Activated CD4-positive, CD25-positive, alpha-beta regulatory T cell treated with anti-CD3 and anti-CD28 coated beads, Interleukin-2, amount 50 U/mL, for 24 hours (primary cell): ENCODE results near the gene NDRG4.
A peak's percentile ranks its signal among the peaks of the same experiment; 100 is the strongest.
"Not testable (repeated sequence)": the region's sequence is repeated elsewhere in the genome, so short reads cannot be mapped to it uniquely, and the experiment has no call there.

ENCODE experiments used
- ATAC-seq, 2 donors: fragments of 150-1000 bp; cut with Tn5 transposase; one replicate each; pipeline ENCODE4 v1.10.0; 2021; ENCODE audit warnings: mild to moderate bottlenecking in 1 of 2, moderate library complexity in 1 of 2

NDRG4 gene

DNA sequence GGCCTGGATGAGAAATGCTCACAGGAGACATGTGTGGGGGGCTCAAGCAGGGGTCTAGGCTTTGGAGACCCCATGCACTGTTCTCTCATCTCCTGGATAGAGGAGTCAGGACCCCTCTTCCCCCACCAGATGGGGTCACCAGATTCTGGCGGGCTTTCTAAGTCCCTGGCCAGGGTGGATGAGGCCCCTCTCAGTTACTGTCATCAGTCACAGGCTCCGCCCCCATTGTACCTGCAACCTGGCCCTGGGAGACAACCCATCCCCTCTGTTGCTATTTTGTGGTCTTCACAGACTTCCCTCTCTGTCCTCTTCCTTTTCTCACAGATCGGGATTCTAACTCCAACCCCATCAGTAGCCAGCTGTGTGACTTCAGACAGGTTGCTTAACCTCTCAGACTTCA lies 33.5 kb upstream of the NDRG4 start:
- ATAC-seq, result no peak

DNA sequence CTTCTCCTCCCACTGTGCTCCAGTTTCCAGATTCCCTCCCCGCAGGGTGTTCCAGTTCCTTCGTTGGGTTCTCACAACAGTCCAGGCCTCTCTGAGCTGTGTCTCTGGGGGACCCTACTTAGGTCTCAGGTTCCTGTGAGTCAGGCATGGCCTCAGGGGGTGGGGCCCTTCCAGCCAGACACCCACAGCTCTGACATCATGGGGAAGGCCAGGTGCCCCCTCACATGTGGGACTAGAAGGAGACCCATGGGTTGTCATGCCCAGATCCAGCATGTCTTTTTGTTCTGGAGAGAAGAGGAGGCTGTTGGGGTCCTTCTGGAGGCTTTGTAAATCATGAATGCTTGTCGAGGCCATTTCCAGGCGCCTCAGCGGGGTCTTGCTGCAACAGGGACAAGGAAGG lies 32.0 kb upstream of the NDRG4 start:
- ATAC-seq, result no peak

DNA sequence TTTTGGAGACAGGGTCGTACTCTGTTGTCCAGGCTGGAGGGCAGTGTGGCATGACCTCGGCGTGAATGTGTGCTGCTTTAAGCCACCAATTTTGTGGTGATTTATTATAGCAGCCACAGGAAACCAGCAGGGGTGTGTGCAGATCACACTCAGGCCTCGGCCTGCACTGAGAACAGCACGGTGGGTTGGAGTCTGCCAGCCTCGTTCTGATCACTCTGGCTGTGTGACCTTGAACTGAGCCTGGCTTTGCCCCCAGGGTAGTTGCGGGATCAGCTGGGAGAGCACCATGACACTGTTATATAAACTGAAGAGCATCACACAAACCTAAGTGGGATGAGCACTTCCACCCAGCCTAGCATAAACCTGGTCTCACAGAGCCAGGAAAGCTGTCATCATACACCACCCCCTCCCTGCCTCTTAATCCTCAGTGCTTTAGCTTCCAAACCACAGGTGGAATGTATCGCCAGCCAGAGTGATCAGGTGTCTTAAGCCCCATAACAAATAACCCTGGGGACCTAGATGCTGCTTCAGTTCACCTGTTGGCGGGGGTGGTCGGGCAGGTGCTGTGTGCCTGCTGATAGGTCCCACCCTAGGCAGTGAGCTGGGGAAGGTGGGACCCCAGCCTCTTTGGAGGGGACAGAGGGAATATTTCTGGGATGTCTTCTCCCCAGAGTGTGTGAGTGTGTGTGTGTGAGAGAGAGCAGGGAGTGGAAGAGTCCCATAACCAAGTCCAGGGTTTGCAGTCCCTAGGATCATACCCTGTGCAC lies 28.6 kb upstream of the NDRG4 start:
- no peak for ATAC-seq

DNA sequence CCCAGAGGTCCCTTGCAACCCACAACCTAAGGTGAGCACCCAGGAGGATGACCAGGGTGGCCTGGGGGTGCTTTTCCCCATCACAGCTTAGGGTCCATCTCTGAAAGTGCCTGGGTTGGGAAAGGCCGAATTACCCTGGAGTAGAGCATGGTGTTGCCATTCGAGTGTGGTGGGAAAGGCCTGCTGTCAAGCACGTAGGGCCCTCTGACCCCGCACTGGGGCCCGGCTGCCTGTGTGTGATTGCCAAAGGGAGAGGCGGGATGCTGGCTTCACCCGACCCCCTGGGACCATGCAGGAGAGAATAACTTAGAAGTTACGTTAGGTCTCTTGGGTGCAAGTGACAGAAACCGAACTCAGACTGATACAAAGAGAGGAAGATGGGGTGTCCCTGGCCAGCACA lies 27.7 kb upstream of the NDRG4 start:
- no peak for ATAC-seq

DNA sequence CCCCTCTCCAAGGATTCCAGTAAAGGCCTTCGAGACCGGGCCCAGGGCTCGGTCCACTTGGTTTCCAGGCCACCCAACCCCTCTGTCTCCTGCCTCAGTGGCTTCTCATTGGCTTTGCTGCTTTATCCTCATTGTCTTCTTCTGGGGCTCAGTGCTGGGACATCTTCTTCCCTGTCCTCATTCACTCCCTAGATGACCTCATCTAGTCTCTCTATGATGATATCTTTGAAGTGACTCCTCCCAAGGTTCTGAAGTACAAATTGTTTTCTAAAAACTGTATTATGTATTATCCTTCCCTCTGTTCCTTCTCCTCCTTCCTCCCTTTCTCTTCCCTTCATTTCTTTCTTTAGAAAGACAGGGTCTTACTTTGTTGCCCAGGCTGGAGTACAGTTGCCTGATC lies 27.1 kb upstream of the NDRG4 start:
- no peak for ATAC-seq

DNA sequence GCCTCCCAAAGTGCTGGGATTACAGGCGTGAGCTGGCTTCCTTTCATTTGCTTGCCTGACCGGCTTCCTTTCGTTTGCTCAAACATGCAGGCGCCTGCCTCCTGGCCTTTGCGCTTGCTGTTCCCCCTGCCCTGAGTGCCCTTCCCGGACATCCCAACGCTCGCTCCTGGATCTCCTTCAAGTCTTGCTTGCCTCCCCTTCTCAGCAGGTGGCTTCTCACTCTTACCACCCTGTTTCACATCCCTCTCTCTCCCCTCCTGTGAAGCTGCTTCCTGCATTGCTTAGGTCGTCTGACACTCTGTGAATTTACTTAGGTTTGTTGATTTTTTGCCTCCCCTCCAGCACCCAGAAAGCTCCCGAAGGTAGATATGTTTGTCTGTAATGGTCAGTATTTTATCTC lies 25.6 kb upstream of the NDRG4 start:
- no peak for ATAC-seq

DNA sequence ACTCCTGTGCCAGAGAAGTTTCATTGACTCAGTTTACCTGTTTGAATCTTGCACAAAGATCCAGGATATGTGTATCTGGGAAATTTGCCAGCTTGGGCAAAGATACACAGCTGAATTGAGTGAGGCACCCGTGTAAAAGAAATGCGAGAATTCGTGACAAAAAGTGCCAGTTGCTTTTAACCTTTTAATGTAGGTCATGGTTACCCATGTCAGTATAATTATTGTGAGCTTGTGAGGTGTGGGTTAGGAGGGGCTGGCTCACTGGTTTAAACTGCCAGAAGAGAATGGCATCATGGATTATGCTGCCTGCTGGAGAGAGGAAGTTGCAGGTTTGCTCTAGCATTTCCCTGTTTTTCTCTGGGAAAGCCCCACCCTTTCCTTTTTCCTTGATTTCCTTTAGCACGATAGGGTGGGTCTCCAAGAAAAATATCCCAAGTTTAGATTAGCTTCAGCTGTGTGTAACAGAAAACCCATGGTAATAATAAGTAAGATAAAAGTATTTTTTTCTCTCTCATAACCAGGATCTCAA lies 24.8 kb upstream of the NDRG4 start:
- ATAC-seq, result no peak

DNA sequence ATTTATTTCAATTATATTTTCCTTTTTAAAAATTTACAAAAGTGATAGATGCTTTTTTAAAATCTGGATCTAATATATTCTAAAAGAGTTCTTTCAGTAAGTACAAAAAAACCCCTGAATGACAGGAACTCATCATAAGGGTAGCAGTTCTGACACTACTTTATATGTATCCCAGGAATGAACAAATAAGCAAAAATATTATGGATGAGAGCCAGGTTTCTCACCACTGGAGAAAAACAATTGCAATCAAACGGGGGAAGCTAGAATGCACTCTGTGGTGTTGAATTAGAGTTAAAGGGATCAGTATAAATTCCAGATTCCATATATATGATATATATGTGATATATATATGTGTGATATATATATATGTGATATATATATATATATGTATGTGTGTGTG lies 23.2 kb upstream of the NDRG4 start:
- ATAC-seq, result no peak

DNA sequence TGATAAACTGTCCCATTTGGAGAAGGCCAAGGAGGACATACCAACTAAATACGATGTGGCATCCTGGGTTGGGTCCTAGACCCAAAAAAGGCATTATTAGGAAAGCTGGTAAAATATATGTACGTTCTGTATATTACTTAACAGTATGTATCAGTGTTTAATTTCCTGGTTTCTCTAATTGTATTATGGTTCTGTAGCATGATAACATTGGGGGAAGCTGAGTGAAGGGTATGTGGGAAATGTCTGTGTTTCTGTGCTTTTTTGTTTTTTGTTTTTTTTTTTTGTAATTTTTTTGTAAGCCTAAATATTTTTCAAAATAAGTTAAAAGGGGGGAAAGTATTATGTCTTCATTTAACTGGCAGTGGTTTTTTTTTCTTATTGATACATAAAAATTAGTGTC lies 21.5 kb upstream of the NDRG4 start:
- ATAC-seq, result no peak

DNA sequence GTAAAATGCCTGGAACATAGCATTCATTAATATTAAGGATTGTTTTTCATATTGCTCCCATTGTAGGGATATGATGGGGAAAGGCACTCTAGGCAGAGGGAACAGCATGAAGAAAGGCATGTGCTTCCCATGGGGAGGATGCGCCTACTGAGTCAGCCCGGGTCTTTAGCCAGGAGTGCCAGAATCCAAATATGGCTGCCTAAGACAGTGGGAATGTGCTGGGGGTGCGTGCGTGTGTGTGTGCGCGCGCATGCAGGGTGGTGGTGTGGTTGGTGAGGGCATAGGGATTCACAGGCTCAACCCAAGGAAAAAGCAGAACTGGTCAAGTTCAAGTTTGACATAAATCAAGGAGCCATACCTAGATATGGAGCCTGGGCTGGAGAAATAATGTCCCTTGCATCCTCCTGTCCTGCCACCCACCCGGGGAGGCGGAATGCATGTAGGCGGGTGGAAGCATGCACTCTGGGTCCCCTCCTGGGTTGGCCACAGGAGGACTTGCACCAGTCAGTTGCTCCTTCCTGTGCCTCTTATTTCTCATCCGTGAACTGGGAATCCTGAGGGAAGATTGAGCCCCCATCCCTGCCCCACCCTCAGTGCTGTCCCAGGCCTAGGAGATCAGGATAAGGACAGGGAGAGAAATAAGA lies 18.6 kb upstream of the NDRG4 start:
- no peak for ATAC-seq

DNA sequence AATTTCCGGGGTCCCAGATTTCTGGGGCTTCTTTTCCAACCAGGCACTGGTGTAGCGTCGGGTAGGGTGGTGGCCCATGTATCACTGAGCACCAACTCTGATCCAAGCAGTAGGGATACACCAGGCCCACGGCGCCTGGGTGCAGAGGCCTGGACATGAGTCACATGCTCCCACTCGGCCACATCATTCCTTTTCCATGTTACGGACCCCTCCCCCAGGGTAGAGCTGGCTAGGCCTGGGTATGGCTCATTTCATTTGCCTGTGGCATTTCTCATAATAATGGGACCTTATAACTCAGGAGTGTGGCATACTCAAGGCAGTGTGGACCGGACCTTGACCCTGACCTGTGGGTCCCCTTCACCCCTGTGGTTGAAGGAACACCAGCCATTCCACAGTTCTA lies 18.0 kb upstream of the NDRG4 start:
- ATAC-seq, result no peak

DNA sequence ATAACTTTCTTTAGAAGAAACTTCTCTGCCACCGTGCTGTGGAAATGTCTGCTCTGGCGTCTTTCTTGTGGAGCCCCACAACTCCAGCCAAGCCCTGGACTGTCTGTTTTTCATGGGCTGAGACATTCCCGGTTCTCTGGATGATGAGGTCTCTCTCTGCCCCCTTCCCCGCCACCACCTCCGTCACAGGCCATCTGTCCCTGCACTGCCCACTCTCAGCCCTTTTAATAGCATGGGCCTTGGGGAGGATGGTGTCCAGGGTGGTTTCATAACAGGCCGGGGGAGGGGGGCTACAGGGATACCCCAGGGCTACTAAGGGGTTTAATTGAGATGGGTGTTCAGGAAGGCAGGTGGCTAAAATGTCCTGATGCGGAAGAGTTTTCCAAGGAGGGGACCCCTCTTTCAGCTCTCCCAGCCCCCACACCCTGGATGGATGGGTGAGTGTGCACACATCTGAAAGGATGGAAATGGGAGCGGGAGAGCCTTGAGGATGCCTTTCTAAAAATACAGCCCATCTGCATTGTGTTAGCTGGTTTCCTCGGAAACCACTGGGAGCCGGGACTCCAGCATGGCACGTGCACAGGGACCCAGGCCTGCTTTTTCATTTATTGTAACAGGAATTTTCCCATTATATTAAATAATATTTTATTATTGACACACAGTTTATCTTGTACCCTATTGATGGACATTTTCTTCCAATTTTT lies 14.6 kb upstream of the NDRG4 start:
- no peak for ATAC-seq

DNA sequence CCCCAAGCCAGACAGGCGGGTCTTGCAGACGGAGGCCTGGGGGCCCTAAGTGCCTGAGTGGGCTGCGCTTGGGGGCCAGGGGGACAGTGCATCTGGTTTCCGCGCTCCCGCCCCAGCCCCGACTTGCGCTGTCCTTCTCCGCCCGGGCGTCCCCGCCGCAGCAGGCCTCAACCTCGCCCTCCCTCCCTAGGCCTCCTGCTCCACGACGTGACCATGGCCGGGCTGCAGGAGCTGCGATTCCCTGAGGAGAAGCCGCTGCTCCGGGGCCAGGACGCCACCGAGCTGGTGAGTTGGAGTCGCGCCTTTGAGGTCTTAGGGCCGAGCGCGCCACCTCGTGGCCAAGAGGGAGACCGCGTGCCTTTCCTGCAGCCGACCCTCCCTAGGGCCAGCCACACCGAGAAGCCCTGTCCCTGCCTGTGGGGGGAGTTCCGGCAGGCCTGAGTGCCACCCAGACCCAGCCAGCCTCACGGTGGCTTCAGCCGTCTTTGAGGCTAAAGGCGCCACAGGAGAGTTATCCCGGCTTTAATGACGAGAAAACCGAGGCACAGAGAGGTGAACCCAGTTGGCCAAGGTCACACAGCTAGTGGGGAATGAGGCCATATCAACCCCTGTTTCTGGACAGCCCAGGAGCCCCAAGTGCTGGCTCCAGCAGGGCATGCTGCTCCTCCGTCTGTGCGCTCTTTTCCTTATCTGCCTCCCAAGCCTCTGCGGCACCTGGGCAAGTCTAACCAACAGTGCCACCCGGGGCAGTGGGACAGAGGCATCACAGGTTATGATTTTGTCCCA lies 12.2 kb upstream of the NDRG4 start:
- ATAC-seq, result peak; percentile 59 to 78

DNA sequence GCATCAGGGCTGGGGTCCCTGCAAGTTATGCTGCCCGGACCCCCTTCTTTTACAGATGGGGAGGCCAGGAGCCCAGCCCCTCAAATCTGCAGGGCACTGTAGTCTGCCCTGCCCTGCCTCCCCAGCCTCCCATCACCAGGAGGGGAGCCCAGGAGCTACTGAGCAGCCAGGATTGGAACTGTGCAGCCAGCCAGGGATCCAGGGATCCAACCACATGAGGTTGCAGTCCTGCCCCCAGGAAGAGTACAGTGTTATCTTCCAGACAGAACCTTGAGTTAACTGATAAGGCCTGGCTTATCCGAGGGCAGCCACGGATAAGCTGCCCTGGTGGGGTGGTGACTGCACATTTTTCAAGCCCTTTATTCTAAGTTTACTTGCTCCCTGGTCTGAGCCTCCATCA lies 11.4 kb upstream of the NDRG4 start:
- no peak for ATAC-seq

DNA sequence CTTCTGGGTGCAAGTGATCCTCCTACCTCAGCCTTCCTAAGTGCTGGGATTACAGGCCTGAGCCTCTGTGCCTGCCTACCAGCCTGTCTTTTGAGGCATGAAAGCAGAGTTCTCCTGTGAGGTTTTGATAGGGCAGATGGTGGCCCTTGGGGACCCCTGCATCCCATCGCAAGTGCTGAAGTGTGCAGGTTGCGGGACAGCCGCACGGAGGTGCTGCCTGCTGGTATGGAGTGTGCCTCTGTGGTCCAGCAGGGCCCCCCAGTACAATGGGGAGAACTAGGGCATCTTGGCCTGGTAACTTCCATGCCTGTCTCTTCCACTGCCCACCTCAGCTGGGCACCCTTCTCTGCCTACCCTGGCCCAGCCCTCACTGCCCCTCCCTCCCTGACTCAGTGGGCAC lies 9.9 kb upstream of the NDRG4 start:
- no peak for ATAC-seq

DNA sequence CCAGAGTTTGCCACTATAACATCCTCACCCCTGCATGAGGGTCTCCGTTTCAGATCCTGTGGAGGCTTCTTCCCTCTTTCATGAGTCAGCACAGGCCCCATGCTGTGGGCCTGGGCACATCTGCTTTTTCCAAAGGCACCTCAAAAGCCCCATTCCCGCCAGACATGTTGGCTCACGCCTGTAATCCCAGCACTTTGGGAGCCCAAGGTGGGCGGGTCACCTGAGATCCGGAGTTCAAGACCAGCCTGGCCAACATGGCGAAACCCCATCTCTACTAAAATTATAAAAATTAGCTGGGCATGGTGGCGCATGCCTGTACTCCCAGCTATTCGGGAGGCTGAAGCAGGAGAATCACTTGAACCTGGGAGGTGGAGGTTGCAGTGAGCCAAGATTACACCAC lies 9.4 kb upstream of the NDRG4 start:
- not testable (repeated sequence) for ATAC-seq

DNA sequence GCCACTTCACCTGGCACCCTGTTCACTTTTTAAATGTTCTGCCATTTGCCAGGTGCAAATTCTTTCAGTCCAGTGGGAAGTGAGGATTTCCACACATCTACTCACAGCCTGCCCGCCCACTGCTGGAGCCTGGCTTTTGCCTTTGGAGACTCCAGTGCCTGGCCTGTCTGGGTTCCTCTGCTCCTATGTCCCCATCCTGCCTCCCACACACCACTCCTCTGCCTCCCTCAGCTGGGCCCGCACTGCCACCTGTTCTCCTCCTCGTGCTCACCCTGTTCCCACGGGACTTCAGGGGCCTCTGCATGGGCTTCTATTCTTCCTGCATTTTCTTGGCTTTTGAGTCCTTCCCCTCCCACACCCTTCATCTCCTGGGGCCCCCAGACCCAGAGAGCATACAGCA lies 7.9 kb upstream of the NDRG4 start:
- ATAC-seq, result no peak

DNA sequence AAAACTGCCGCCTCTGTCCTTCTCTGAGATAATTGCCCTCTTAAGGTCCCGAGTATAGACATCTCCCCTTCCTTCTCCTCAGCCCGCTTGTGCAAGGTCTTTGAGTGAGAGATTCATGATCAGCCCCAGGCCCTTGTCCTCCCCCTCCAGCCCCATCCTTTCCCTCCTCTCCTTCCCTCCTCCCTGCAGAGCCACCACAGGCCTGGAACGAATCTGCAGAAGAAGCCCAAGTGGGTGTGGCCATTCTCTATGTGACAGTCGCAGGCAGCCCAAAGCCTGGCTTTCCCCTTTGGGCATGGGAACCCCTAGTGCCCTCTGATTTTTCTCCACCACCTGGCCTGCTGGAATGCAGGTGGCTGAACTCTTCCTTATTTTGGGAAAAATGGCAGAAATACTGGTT lies 7.2 kb upstream of the NDRG4 start:
- no peak for ATAC-seq

DNA sequence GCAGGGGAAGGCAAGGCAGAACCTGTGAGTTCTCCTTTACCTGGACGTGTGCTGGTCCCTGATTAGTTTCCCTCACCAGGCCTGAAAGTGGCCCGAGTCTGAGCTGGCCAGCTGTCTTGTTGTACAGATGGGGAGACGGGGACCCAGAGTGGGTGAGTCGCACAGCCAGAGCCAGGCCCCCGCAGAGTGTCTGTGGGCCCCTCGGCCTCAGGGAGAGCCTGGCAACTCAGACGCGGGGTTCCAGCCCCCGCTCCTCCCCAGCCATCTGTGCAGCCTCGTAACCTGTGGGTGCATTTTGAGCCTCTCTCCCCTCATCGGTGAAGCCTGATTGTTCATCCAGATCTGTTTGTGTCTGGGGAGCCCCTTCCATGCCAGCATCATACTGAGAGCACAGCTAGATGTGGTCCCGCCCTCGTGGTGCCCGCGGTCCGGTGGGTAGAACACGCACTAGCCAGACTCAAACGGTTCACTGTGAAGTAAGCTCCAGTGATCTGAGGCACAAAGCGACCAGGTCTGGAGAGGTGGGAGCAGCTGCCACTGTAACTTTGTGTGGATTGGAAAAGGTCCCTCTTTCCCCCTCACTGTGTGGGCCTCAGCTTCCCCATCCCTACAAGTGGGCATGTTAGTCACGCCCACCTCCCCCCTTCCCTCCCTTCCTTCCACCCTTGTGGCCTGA lies 6.0 kb upstream of the NDRG4 start:
- no peak for ATAC-seq

DNA sequence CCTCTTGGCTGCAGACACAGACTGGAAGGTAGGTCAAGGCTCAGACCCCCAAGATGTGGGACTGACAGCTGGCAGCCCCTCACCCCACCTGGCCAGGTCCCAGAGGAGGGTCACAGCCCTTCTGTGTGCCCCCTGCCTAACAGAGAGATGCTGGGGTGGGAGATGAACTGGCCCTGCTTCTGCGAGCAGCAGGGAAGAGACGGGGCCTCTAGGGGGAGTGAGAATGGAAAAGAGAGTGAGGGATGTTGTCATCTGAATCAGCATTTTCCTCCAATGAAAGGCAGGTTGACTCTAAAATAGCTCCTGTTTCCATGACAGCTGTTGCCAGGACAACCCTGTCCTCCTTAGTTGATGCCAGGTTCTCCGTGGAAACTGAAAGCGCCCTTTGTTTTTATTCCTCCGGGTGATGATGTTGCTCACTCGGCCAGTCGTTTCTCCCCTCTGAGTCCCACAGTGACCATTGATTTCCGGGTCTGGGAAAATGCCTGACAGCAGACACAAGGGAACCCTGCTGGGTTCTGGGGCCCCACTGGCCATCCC lies 4.9 kb upstream of the NDRG4 start:
- ATAC-seq, result peak; percentile 73 to 79

DNA sequence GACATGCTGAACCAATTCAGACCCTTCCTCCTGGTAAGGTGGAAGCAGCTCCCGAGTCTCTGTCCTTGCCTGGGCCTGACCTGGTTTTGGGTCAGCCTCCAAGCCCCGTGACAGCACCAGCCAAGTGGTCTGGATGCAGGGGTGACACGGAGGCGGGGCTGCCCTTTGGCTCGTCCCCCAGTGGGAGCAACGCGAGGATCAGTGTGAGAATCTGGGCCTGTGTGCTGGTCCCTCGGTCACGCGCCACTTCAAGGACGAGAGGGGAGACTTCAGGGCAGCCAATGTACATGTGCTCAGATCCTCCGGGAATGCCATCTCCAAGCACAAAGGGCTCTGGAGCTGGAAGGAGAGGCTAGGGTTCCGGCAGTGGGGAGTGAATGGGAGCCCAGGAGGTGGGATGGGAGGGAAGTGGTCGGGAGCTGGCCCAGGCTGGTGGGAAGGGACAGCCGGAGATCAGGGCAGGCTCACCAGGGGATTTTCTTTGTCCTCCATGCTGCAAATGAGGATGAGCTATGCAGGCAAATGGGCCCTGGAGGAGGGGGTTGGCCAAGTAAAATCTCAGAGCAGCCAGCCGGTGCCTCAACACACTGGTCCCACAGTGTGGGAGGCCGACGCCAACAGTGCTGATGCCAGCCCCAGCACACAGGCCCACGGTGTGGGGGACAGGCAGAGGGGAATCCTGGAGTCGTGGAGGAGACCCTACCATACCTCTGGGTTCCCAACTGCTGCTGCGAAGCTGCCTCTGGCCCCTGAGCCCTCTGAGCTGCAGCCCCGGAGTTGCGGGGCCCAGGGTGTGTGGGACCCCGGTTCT lies 4.2 kb upstream of the NDRG4 start:
- no peak for ATAC-seq
